ENCODE data around the gene CAMSAP1.

DNA sequence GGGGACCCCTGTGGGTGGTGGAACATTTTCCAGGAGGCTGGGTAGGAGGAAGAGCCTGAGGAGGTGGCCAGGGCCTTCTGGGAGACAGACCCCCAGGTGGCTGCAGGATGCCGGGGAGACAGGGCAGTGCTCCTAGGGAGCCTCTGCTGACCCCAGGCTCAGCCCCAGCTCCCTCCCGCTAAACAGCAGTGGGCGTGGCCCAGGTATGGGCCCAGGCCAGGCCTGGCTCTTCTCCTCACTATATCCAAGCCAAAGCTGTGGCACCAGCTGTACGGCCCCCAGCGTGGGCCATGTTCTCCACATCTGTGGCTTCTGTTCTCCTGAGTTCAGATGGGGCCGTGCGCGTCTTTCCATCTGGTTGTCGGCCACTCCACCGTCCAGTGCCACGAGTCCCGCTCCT is 146.9 kb downstream of the CAMSAP1 start:
- TF ChIP-seq, protein P1, sequence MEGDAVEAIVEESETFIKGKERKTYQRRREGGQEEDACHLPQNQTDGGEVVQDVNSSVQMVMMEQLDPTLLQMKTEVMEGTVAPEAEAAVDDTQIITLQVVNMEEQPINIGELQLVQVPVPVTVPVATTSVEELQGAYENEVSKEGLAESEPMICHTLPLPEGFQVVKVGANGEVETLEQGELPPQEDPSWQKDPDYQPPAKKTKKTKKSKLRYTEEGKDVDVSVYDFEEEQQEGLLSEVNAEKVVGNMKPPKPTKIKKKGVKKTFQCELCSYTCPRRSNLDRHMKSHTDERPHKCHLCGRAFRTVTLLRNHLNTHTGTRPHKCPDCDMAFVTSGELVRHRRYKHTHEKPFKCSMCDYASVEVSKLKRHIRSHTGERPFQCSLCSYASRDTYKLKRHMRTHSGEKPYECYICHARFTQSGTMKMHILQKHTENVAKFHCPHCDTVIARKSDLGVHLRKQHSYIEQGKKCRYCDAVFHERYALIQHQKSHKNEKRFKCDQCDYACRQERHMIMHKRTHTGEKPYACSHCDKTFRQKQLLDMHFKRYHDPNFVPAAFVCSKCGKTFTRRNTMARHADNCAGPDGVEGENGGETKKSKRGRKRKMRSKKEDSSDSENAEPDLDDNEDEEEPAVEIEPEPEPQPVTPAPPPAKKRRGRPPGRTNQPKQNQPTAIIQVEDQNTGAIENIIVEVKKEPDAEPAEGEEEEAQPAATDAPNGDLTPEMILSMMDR (IDR thresholded peaks at IDR 0.05): no peak
- TF ChIP-seq POLR2A (IDR thresholded peaks at IDR 0.05): no peak
